Vagina (tissue), 2 donors: ENCODE results near the gene SRM. TPM values are rescaled to one million over a fixed set of nuclear protein-coding genes. Genes with fewer than 3 reads are reported as not detected.

Experiments
- DNase-seq, 2 donors: peaks; one replicate each; pipeline ENCODE4 v3.0.0-alpha.2; 2017; ENCODE audit errors: extremely low spot score in 2 of 2
- H3K27ac ChIP-seq: fragments of 200-600 bp; sonication (generic); one replicate; pipeline ENCODE4 v1.5.1; 2019
- H3K27me3 ChIP-seq: fragments of 200-600 bp; sonication (generic); one replicate; pipeline ENCODE4 v1.5.1; 2019
- H3K36me3 ChIP-seq, 2 donors: fragments of 200-600 bp; sonication (generic); one replicate each; pipeline ENCODE4 v1.5.1; 2017 to 2019
- H3K4me1 ChIP-seq: fragments of 200-600 bp; sonication (generic); one replicate; pipeline ENCODE4 v1.5.1; 2019
- H3K4me3 ChIP-seq, 2 donors: fragments of 200-600 bp; sonication (generic); 1 replicate in 1 of 2; 2 replicates in 1 of 2; pipeline ENCODE4 v1.5.1; 2016 to 2019
- H3K9me3 ChIP-seq: fragments of 200-600 bp; sonication (generic); one replicate; pipeline ENCODE4 v1.5.1; 2019
- POLR2A ChIP-seq, 2 donors: fragments of 450-650 bp; IDR thresholded peaks; one replicate each; pipeline ENCODE4 v1.6.1; 2017; ENCODE audit warnings: antibody characterized with exemption in 2 of 2, mild to moderate bottlenecking in 2 of 2, moderate library complexity in 2 of 2
- POLR2AphosphoS5 ChIP-seq, 2 donors: sonication (generic); formaldehyde crosslinking; IDR thresholded peaks; one replicate each; pipeline ENCODE4 v1.9.0; 2017; ENCODE audit warnings: antibody characterized with exemption in 2 of 2, mild to moderate bottlenecking in 2 of 2, low read depth in 1 of 2; ENCODE audit not compliant: insufficient read depth in 1 of 2
- intact Hi-C: fragments of 100-400 bp; cut with DNase I; formaldehyde crosslinking; loops from one replicate; pipeline ENCODE4 v1.15.1; 2023
- total RNA-seq: library from RNA; depleted of rRNA; stranded (reverse); fragments of >200 nt; gene quantifications from one replicate; pipeline ENCODE4 v1.2.3, GENCODE V29; 2016
- TF ChIP-seq, protein P1 (sequence below), 3 experiments: fragments of 450-650 bp in 2 of 3; fragments of 200-600 bp in 1 of 3; sonication (generic) in 1 of 3; IDR thresholded peaks; one replicate each; pipeline ENCODE4 v1.5.1; 2017 to 2019; ENCODE audit warnings: antibody characterized with exemption in 3 of 3, mild to moderate bottlenecking in 2 of 3, moderate library complexity in 2 of 3

SRM gene
- total RNA-seq, 1 donor from 2014 or later: 68.0 TPM

GRCh38 chr1:11070876-11071275, 11.1 kb upstream of the SRM start:
- Histone ChIP-seq H3K36me3 (peaks cover 0 to 92% of the 10 kb centered on the region in 2 donors), H3K4me3 (no peak overlapping the region), H3K4me1 (no peaks in the 10 kb centered on the region), H3K27me3 (no peaks in the 10 kb centered on the region), H3K9me3 (no peaks in the 10 kb centered on the region), H3K27ac (no peak overlapping the region)
- no peak for DNase-seq
- intact Hi-C loops: no loop called here
- TF ChIP-seq POLR2A (IDR thresholded peaks at IDR 0.05) (no peak), POLR2AphosphoS5 (IDR thresholded peaks at IDR 0.05; ENCODE audit: insufficient read depth in 1 of 2, low read depth in 1 of 2) (no peak)
- TF ChIP-seq, protein P1, sequence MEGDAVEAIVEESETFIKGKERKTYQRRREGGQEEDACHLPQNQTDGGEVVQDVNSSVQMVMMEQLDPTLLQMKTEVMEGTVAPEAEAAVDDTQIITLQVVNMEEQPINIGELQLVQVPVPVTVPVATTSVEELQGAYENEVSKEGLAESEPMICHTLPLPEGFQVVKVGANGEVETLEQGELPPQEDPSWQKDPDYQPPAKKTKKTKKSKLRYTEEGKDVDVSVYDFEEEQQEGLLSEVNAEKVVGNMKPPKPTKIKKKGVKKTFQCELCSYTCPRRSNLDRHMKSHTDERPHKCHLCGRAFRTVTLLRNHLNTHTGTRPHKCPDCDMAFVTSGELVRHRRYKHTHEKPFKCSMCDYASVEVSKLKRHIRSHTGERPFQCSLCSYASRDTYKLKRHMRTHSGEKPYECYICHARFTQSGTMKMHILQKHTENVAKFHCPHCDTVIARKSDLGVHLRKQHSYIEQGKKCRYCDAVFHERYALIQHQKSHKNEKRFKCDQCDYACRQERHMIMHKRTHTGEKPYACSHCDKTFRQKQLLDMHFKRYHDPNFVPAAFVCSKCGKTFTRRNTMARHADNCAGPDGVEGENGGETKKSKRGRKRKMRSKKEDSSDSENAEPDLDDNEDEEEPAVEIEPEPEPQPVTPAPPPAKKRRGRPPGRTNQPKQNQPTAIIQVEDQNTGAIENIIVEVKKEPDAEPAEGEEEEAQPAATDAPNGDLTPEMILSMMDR (IDR thresholded peaks at IDR 0.05): no peak

GRCh38 chr1:11068600-11069473, 9.0 kb upstream of the SRM start:
- H3K36me3 ChIP-seq: peaks cover 0 to 83% of the 10 kb centered on the region in 2 donors
- intact Hi-C loops: no loop called here
- no peaks in the 10 kb centered on the region for H3K4me1 ChIP-seq
- no peaks in the 10 kb centered on the region for H3K9me3 ChIP-seq
- no peak overlapping the region for H3K4me3 ChIP-seq
- no peak overlapping the region for H3K27ac ChIP-seq
- TF ChIP-seq POLR2AphosphoS5 (IDR thresholded peaks at IDR 0.05; ENCODE audit: insufficient read depth in 1 of 2, low read depth in 1 of 2) (no peak), POLR2A (IDR thresholded peaks at IDR 0.05) (no peak)
- TF ChIP-seq, protein P1 (IDR thresholded peaks at IDR 0.05): no peak
- H3K27me3 ChIP-seq: no peaks in the 10 kb centered on the region
- no peak for DNase-seq

DNA sequence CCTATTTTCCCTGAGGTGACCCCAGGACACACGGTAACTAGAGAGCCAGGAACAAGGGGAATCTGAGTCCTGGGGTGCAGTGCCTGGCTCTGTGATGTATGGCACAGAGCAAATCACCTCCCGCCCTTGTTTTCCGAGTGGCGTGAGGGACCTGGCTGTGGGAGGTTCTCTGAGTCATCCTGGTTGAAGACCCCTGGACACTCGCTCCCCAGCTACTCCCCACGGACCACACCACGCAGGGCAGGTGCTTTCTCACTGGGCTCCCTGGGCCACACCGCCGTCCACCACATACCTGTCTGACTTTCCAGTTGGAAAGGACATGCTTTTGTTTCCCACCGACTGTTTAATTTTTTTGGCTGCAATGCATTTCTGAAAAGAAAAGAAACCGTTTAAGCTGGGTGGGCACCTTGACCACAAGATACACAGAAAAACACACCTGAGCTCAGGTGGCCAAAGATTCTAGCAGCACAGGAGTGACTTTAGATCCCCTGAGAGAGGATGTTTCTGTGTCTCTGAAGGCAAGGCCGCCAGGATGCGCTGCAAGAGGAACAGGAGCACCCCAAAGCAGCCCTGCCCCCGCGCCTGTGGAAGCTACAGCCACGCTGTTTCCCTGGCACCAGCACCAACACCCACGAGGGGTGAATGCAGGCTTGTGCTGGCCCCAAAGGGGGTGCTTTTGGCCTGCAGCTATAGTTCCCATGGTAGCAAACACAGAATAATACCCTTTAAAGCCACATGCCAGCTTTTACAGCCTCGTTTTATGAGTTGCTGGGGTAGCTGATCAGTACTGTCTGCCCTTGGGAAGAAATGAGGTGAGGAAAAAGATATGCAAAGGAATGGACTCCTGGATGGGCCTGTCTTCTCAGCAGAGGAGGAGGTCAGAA, 8.1 kb upstream of the SRM start:
- Histone ChIP-seq H3K27ac (no peak overlapping the region), H3K9me3 (no peaks in the 10 kb centered on the region), H3K27me3 (no peaks in the 10 kb centered on the region), H3K36me3 (peaks cover 0 to 75% of the 10 kb centered on the region in 2 donors), H3K4me3 (no peak overlapping the region), H3K4me1 (no peaks in the 10 kb centered on the region)
- intact Hi-C loops: no loop called here
- DNase-seq: no peak
- TF ChIP-seq POLR2A (IDR thresholded peaks at IDR 0.05): no peak
- no peak for TF ChIP-seq POLR2AphosphoS5 (IDR thresholded peaks at IDR 0.05; ENCODE audit: insufficient read depth in 1 of 2, low read depth in 1 of 2)
- TF ChIP-seq, protein P1 (IDR thresholded peaks at IDR 0.05): no peak

GRCh38 chr1:11065796-11066195, 6.0 kb upstream of the SRM start:
- H3K36me3 ChIP-seq: peaks cover 0 to 54% of the 10 kb centered on the region in 2 donors
- H3K4me1 ChIP-seq: peaks cover 9% of the 10 kb centered on the region
- no peak for DNase-seq
- no peaks in the 10 kb centered on the region for H3K9me3 ChIP-seq
- no peak overlapping the region for H3K4me3 ChIP-seq
- H3K27me3 ChIP-seq: no peaks in the 10 kb centered on the region
- H3K27ac ChIP-seq: no peak overlapping the region
- TF ChIP-seq, protein P1 (IDR thresholded peaks at IDR 0.05): no peak
- no peak for TF ChIP-seq POLR2AphosphoS5 (IDR thresholded peaks at IDR 0.05; ENCODE audit: insufficient read depth in 1 of 2, low read depth in 1 of 2)
- TF ChIP-seq POLR2A (IDR thresholded peaks at IDR 0.05): no peak
- intact Hi-C loops: no loop called here
